ENCODE measurements around the gene RXRB.

Gene RXRB

DNA sequence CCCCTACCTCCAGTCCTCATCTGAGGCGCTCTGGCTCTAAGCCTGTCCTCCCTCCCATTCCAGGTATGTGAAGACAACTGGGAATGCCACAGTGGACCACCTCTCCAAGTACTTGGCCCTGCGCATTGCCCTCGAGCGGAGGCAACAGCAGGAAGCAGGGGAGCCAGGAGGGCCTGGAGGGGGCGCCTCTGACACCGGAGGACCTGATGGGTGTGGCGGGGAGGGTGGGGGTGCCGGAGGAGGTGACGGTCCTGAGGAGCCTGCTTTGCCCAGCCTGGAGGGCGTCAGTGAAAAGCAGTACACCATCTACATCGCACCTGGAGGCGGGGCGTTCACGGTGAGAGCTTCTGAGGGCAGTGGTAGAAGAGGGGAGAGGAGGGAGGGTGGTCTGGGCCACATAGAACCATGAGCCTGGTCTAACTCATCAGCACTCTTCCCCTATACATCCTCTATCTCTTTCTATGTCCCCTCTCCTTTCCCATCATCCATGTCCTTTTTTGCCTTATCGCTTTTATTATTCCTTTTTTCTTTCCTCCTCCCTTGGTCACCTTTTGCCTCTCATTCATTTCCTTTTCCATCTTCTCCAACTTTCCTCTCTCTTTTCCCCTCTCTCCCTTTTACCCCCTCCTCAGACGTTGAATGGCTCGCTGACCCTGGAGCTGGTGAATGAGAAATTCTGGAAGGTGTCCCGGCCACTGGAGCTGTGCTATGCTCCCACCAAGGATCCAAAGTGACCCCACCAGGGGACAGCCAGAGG is 11.4 kb upstream of the RXRB start:
- DNase-seq: no peak

DNA sequence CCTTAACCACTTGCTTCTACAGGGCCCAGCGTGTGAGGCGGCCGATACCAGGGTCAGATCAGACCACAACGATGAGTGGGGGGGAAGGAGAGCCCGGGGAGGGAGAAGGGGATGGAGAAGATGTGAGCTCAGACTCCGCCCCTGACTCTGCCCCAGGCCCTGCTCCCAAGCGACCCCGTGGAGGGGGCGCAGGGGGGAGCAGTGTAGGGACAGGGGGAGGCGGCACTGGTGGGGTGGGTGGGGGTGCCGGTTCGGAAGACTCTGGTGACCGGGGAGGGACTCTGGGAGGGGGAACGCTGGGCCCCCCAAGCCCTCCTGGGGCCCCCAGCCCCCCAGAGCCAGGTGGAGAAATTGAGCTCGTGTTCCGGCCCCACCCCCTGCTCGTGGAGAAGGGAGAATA is 10.7 kb upstream of the RXRB start:
- no peak for DNase-seq

DNA sequence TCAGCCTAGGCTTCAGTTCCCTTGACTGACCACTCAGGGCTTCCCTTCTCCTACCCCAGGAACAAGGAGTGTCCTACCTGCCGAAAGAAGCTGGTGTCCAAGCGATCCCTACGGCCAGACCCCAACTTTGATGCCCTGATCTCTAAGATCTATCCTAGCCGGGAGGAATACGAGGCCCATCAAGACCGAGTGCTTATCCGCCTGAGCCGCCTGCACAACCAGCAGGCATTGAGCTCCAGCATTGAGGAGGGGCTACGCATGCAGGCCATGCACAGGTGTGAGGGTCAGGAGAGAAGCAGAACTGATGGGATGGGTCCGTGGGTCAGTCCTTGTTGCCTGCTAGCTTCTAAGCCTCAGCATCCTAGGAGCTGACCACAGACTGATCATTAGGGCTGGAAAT is 9.4 kb upstream of the RXRB start:
- no peak for DNase-seq

DNA sequence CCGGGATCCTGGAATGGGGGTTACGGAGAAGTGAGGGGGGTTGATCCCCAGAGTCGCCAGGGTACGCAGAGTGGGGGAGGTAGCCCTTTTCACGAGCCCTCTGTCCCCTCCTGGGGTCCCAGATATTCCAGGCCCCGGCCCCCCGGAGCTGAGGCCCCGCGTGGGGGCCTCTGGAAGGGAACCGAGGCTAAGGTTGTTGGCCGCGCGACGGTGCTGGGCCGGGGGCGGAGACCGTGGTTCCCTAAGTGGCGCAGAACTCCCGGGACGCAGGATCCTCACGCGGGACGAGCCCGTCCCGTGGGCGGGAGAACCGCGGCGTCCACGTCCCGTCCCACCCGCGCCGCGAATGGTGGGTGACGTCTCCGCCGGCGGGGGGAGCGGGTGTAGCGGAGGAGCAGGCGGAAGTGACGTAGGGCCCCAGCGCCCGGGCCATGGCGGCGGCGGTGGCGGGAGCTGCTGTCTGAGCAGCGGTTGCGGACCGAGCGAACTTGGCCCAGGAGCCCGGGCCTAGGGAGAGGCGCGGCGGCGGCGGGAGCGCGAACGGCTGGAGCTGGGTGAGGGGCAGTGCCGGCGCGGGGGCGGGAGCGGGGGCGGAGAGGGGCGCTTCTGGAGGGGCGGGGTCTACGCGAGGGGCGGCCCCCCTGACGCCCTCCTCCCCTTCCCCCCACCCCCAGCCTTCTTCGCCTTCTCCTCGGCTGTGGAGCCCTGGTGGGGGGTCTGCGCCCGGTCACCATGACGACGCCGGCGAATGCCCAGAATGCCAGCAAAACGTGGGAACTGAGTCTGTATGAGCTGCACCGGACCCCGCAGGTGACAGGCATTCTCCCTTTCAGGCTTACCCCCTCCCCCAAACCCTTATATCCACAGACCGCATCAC is 7.9 kb upstream of the RXRB start, which contains the start of gene RING1:
Gene RING1, plus strand, starts transcription at position 410 of the 877 bp plus-strand sequence. Its CDS starts 323 bp downstream, at position 733.
- DNase-seq: no peak

DNA sequence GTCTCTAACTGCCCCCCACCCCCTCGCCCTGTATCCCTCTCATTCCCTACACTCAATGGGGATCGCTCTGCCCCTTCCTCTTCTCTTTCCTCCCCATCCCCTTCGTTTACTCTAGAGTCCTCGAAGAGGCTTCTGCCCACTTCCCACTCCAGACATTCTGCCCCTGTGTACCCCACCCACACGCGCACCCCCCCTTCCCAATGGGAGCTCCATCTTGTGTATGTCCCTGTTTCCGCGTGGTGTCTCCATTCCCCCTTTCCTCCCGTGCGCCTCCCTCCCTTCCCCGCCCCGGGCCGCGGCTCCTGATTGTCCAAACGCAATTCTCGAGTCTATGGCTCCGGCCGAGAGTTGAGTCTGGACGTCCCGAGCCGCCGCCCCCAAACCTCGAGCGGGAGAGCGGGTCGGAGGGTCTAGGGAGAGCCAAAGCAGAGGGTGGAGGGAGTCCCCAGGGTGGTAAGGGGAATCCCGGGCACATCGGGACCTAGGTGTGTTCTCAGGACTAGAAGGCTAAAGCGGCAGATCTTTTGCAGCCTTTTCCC is 7.2 kb upstream of the RXRB start:
- DNase-seq: no peak

DNA sequence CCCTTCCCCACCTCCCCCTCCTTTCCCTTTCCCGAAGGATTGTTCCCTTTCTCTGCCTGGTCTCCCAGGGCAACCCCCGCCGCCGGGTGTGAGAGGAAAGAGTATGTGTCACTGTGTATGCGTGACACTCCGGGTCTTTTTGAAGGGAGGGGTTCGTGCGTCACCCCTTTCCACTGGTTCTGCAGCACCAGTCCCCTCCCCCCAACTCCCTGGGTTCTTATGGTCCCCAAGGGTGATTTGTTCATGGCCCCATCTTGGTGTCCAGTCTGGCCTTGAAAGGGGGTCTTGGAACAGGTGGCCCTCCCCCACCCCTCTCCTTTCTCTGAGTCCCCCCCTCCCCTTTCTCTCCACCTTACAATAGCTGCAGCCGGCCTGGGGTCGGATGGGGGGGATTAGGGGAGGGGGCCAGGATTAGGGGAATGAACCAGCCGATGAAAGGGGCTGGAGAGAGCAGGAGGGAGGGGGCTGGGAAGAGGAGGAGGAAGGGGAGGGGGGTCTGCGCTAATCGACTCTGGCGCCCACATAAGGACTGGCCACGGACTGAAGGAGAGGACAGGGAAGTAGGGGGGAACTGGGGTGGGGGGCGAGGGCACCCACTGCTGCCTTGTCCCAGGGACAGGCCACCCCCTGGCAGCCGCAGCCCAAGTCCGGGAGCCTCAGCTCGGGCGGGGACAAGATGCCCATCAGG is 6.5 kb upstream of the RXRB start:
- no peak for DNase-seq

DNA sequence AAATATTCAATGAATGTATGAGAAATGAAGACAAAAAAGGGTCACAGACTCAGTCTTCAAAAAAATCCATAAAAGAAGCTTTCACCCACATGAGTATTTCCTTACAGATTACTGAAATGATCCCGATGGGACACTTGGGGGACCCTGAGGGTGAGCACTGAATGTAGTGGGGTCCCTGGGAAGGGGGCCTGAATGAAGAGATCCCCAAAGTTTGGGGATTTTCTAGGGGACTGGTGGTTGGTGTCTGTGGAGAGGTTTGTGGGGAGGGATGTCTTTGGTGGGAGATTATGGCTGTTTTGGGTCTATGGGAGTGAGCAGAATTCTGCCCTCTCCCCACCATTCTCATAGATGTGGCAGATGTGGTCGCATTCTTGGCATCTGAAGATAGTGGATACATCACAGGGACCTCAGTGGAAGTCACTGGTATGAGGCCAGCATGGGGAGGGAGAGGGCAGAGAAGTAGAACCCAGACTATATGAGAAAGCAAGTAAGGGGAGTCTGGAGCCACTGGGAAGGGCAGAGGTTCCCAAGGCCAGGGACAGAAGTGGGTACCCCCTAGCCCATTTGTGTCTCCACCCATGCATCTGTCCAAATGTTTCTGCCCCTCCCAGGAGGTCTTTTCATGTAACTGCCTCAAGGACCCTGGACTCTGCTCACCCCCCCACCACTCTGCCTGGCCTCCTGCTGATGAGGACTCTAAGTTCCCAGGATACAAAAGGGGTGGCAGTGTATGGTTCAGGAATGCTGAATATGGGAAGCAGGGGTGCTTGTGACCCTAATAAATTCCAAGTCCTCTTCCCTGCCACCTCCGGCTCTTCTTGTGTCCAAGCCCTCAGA is 5.8 kb upstream of the RXRB start:
- no peak for DNase-seq

DNA sequence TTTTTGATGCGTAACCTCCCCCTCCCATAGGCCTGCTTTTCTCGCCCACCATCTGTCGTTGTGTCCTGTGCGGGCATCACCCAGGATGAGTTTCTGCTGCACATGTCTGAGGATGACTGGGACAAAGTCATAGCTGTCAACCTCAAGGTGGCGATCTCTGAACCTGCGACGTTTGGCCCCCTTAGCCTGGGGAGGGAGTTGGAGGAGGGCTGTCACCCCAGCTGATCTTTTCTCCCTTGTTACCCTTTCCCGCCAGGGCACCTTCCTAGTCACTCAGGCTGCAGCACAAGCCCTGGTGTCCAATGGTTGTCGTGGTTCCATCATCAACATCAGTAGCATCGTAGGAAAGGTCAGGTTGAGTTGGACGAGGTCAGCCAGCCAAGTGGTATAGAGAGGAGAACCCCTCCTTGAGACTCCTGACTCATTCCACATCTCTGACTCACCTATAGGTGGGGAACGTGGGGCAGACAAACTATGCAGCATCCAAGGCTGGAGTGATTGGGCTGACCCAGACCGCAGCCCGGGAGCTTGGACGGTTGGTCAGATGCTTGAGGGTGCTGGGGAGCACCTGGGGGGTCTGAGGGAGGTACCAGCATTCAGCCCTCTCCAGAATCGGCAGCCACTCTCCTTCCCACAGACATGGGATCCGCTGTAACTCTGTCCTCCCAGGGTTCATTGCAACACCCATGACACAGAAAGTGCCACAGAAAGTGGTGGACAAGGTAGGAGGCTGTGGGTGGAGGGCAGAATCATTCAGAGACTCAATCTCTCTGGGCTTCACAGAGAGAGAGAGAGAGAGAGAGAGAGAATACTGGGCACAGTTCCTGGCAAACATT is 4.9 kb upstream of the RXRB start:
- no peak for DNase-seq

DNA sequence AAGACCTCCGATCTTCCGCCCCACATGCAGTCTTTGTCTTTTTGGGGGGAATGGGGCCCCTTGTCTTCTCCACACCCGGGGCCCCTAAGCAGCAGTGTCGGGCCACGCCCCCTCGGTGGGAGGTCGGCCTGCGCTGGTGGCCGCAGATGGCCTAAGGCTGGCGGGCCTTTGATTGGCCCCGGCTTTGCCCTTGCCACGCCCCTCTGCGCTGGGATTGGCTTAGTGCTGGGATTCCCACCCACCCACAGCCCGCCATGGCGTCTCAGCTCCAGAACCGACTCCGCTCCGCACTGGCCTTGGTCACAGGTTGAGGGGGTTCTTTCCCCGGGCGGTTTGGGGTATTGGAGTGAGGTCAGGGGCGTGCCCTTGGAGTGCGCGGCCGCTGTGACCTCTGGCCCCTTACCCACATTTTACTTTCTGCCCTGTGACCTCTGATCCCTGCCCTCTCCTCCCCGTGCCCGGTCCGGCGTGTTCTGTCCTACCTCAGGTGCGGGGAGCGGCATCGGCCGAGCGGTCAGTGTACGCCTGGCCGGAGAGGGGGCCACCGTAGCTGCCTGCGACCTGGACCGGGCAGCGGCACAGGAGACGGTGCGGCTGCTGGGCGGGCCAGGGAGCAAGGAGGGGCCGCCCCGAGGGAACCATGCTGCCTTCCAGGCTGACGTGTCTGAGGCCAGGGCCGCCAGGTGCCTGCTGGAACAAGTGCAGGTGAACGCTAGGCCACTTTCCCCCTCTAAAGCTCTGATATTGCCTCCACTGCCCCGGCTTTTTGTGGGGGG is 4.1 kb upstream of the RXRB start, which contains the start of gene HSD17B8:
Gene HSD17B8, plus strand, starts transcription at position 241 of the 776 bp plus-strand sequence. Its CDS starts 14 bp downstream, at position 255.
- DNase-seq: peak; percentile 45

DNA sequence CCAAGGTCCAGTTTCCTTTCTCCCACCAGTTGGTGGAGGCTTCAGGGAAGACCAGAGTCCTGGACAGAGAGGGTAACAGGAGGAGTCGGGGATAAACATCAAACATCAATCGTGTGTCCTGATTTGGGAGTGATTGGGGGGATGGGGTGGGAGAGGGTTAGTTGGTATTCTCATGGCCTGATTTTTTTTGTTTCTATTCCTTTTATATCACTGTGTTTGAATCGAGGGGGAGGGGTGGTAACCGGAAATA is 3.6 kb upstream of the RXRB start:
- no peak for DNase-seq

DNA sequence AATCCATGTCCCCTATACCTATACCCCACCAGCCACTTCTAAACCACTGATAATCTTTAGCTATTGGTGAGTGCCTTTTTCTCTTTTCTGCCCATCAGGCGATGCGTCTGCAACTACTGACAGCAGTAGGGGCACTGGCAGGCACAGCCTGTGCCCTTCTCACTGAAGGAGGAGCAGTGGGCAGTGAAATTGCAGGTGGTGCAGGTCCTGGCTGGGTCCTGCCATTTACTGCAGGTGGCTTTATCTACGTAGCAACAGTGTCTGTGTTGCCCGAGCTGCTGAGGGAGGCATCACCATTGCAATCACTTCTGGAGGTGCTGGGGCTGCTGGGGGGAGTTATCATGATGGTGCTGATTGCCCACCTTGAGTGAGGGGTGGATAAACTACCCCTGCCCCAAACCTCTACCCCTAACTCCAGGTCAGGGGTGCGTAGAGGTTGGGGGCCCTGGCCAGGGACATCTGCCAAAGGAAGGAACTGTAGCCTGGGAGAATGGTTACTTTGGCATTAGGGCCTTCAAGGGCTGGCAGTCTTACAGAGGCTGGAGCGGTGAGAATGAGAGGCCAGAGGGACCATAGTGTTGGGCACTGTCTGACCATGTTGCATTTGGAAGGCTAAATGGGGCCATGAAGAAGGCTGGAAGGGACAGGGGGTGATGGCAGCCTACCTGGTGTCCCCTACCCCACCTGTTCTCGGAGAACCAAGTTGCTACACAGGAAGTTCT is 3.1 kb upstream of the RXRB start:
- no peak for DNase-seq

DNA sequence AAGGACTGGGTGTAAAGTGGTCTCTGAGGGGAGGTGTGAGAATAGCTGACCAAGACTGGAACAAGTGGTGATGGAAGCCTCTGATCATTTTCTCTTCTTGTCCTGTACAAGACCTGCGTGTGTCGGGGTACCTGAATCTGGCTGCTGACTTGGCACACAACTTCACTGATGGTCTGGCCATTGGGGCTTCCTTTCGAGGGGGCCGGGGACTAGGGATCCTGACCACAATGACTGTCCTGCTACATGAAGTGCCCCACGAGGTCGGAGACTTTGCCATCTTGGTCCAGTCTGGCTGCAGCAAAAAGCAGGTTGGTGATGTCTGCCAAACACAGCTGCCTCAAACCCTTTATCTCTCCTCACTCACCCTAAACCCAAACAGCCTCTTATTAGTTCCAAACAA is 2.3 kb upstream of the RXRB start:
- DNase-seq: no peak

DNA sequence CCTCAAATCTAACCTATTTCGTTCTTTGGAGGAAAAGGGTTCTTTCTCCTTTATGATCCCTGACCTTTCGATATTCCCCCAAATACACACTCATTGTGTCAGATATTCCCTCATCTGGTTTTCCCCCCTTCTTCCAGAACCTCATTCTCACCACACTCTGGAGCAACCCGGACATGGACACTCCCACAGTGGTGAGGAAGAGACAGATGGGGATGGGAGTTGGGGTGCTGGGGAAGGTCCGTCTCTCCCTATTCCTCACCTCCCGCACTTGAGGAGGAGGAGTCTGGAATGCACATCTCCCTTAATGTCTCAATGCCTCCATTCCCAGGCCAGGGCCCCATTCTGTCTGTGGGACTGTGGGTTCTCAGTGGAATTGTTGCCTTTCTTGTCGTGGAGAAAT is 1.5 kb upstream of the RXRB start:
- no peak for DNase-seq

DNA sequence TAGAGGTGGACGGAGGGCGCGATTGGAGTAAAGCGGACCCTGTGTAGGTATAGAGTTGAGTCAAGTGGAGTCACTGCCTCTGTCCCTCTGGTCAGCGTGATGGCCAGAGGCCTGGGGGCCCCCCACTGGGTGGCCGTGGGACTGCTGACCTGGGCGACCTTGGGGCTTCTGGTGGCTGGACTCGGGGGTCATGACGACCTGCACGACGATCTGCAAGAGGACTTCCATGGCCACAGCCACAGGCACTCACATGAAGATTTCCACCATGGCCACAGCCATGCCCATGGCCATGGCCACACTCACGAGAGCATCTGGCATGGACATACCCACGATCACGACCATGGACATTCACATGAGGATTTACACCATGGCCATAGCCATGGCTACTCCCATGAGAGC is 681 bp upstream of the RXRB start:
- no peak for DNase-seq

DNA sequence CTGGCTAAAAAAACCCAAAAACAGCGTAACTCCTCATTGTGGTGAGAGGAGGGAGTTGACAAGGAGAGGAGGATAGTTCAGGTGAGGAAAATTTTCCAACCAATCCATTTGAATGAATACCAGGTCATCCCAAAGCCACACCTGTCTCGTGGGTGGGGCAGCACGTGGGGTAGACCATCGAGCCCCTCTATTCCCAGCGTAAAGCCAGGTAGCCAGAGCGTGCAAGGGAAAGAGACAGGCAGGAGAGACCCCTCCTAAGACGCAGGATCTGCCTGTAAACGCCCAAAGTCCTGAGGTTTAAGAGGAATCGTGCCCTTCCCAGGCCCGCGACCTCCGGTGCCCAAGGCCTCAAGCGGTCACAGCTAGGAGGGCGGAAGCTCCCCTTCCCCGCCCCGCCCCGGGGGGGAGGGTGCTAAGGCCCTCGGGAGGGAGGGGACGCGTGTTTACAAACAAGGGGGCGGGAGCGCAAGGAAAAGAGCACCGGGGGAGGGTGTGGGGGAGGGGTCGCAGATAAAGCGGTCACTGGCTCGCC is 712 bp downstream of the RXRB start:
- no peak for DNase-seq

DNA sequence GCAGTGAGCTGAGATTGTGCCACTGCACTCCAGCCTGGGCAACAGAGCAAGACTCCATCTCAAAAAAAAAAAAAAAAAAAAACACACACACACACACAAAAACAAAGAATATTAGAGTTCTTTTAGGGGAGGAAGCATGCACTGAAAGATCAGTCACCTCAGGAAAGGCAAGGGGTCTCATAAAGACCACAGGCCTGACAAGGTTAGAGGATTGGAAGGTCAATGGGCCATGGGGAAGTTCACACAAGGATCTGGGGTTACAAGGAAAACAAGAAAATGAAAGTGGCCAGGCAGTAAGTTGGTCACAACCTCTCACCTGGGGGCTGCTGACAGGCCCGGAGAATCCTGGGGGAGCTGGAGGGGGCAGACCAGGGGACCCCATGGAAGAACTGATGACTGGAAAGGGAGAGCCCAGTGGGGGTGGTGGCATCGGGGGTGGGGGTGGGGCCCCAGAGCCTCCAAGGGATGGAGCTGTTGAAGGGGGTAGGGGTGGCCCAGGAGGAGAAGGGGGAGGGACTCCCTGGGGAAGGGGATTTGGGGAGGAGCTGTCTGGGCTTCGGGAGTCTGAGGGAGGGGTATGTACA is 1.5 kb downstream of the RXRB start:
- no peak for DNase-seq

DNA sequence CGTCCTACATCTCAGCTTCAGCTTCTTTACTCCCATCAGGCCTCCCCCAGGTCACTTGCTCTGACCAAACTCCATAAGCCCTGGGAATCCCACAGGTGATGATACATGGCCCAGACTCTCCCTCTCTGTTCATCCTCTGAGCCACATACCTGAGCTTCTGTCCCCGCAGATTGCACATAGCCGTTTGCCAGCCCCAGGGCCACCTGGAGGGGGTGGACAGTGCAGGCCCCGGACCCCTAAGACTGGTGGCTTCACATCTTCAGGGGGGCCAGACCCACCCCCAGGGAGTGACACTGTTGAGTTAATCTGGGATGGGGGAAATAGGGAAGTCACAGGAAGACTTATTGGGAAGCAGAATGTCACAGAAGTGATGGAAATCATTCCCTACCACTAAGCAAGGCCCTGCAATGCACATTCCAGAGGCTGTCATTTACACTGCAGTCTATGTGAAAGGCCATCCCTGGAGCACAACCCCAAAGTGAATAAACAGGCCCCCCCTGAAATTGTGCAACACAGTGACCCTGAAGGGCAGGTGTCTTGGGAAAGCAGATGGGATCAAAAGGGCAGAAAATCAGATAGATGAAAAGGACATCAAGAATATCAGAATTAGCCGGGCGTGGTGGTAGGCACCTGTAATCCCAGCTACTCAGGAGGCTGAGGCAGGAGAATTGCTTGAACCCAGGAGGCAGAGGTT is 2.2 kb downstream of the RXRB start:
- no peak for DNase-seq

DNA sequence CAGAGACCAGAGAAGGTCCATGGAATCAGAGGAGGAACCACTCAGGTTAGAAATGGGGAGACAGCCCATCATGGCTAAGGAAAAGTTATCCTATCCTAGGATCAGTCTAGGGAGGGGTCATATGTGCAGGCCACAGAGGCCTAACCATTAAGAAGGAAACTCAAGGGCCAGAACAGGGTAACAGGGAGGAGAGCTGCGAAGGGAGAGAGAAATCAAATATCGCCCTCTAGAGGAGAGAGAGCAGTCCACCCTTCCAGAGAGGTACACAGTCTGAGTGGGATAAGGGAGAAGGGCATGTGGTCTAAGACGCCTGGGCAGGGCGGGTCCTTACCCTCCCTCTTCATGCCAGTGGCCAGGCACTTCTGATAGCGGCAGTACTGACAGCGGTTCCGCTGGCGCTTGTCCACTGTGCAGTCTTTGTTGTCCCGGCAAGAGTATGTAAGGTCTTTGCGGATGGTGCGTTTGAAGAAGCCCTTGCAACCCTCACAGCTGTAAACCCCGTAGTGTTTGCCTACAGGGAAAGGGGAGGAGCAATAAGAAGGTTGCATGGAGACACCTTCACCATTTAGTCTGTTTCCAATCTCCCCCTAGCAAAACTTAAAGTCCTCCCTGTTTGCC is 2.9 kb downstream of the RXRB start:
- no peak for DNase-seq

All from NCI-H2107 (cell line).